HCT116 (cell line): Measurements from ENCODE around the gene ERG. TPM values are rescaled to one million over a fixed set of nuclear protein-coding genes. Genes with fewer than 3 reads are reported as not detected.

Experiments
- ATAC-seq: fragments of 200-7000 bp; cut with Tn5 transposase; 2 replicates; pipeline ENCODE4 v1.9.1; 2020; ENCODE audit warnings: mild to moderate bottlenecking, moderate library complexity
- BruUV-seq: library from RNA; stranded (reverse); fragments of 400-500 nt; replicated peaks from 2 replicates; lab custom pipeline; 2021; lab: Mats Ljungman, UMichigan
- CTCF ChIA-PET: fragments of 300-600 bp; sonication (Branson Sonifier 250); formaldehyde crosslinking; loops from one replicate; lab custom pipeline; 2021; ENCODE audit warnings: antibody characterized with exemption; lab: Charles Lee
- POLR2A ChIA-PET: fragments of 300-600, 350-600 bp; sonication (Branson Sonifier 250); formaldehyde crosslinking; loops from one replicate; lab custom pipeline; 2021; ENCODE audit warnings: antibody characterized with exemption; lab: Charles Lee
- RAD21 ChIA-PET, 2 experiments: fragments of 300-600 bp; sonication (Branson Sonifier 250); formaldehyde crosslinking; loops; one replicate each; lab custom pipeline; 2023; ENCODE audit warnings: low total read pairs in 2 of 2; ENCODE audit not compliant: uncharacterized antibody in 2 of 2, unreplicated experiment in 2 of 2, low non-redundant PET in 1 of 2; lab: Charles Lee
- DNase-seq: peaks from one replicate; pipeline ENCODE4 v3.0.0-alpha.2; 2010; ENCODE audit warnings: low read depth, low spot score
- H2AFZ ChIP-seq: fragments of 200-600 bp; shearing (Covaris generic), sonication (generic); 2 replicates; pipeline ENCODE4 v1.6.1; 2017; ENCODE audit warnings: low read depth, mixed run types, mixed read lengths, antibody characterized with exemption, low read length; ENCODE audit not compliant: poor library complexity, severe bottlenecking
- H3K27ac ChIP-seq: 2 replicates; pipeline ENCODE4 v1.5.1; 2012; ENCODE audit warnings: low read depth, low read length
- H3K27me3 ChIP-seq: fragments of 200-600 bp; sonication (generic); 2 replicates; pipeline ENCODE4 v1.6.1; 2016; ENCODE audit warnings: mixed run types, low read length, mixed read lengths; ENCODE audit not compliant: insufficient read depth
- H3K36me3 ChIP-seq, 2 experiments: fragments of 200-500 bp in 1 of 2; fragments of 200-600 bp in 1 of 2; sonication (Bioruptor generic) in 1 of 2; sonication (generic) in 1 of 2; 2 replicates each; pipeline versions ENCODE4 v1.5.1 to v1.6.1; 2014 to 2016; ENCODE audit warnings: low read length in 2 of 2, inconsistent platforms in 1 of 2, mixed read lengths in 1 of 2, mixed run types in 1 of 2; ENCODE audit not compliant: insufficient read depth in 2 of 2, control insufficient read depth in 1 of 2
- H3K4me1 ChIP-seq, 2 experiments: fragments of 200-600 bp in 1 of 2; sonication (generic) in 1 of 2; 2 replicates each; pipeline versions ENCODE4 v1.5.1 to v1.6.1; 2012 to 2017; ENCODE audit warnings: low read length in 2 of 2, inconsistent platforms in 1 of 2, mild to moderate bottlenecking in 1 of 2, mixed read lengths in 1 of 2, mixed run types in 1 of 2, moderate library complexity in 1 of 2; ENCODE audit not compliant: insufficient read depth in 2 of 2, control insufficient read depth in 1 of 2
- H3K4me2 ChIP-seq: fragments of 200-600 bp; sonication (generic); 2 replicates; pipeline ENCODE4 v1.6.1; 2017; ENCODE audit warnings: mixed run types, low read length, mixed read lengths
- H3K4me3 ChIP-seq, 2 experiments: fragments of 200-600 bp in 1 of 2; sonication (generic) in 1 of 2; replicated peaks in 1 of 2; 2 replicates each; pipeline ENCODE4 v1.5.1; 2011 to 2016; ENCODE audit warnings: low read length in 2 of 2, control low read depth in 1 of 2, low read depth in 1 of 2, mild to moderate bottlenecking in 1 of 2, mixed read lengths in 1 of 2, mixed run types in 1 of 2
- H3K79me2 ChIP-seq: fragments of 200-600 bp; sonication (generic); 2 replicates; pipeline ENCODE4 v1.6.1; 2017; ENCODE audit warnings: mild to moderate bottlenecking, mixed run types, low read length, moderate library complexity, mixed read lengths; ENCODE audit not compliant: insufficient read depth
- H3K9ac ChIP-seq: fragments of 200-600 bp; sonication (generic); 2 replicates; pipeline ENCODE4 v1.6.1; 2016; ENCODE audit warnings: low read length, mixed read lengths
- H3K9me2 ChIP-seq: fragments of 200-600 bp; sonication (generic), shearing (Covaris generic); 2 replicates; pipeline ENCODE4 v1.6.1; 2017; ENCODE audit warnings: mixed run types, mild to moderate bottlenecking, moderate library complexity; ENCODE audit not compliant: insufficient read depth
- H3K9me3 ChIP-seq, 2 experiments: fragments of 200-500 bp in 1 of 2; fragments of 200-600 bp in 1 of 2; sonication (Bioruptor generic) in 1 of 2; sonication (generic) in 1 of 2; 2 replicates each; pipeline ENCODE4 v1.6.1; 2014 to 2017; ENCODE audit warnings: low read length in 2 of 2, mixed read lengths in 2 of 2, inconsistent platforms in 1 of 2, low read depth in 1 of 2, mild to moderate bottlenecking in 1 of 2, mixed run types in 1 of 2, moderate library complexity in 1 of 2; ENCODE audit not compliant: control insufficient read depth in 1 of 2, insufficient read depth in 1 of 2
- H4K20me1 ChIP-seq: fragments of 200-600 bp; sonication (generic), shearing (Covaris generic); 2 replicates; pipeline ENCODE4 v1.6.1; 2017; ENCODE audit warnings: mixed run types, mild to moderate bottlenecking, moderate library complexity; ENCODE audit not compliant: insufficient read depth
- CBX3 ChIP-seq: IDR thresholded peaks from 2 replicates; pipeline ENCODE4 v1.6.1; 2012; ENCODE audit warnings: low read depth
- CTCF ChIP-seq, 3 experiments: fragments of 200-600 bp in 1 of 3; sonication (generic) in 1 of 3; IDR thresholded peaks in 2 of 3; conservative IDR thresholded peaks in 1 of 3; 2 replicates each; pipeline ENCODE4 v1.5.1; 2012 to 2017; ENCODE audit warnings: low read depth in 2 of 3, low read length in 2 of 3, antibody characterized with exemption in 1 of 3, borderline replicate concordance in 1 of 3, control low read depth in 1 of 3, mild to moderate bottlenecking in 1 of 3, mixed read lengths in 1 of 3, mixed run types in 1 of 3, moderate library complexity in 1 of 3; ENCODE audit not compliant: insufficient read depth in 1 of 3
- ELF1 ChIP-seq: IDR thresholded peaks from 2 replicates; pipeline ENCODE4 v1.6.1; 2012; ENCODE audit warnings: low read depth, borderline replicate concordance
- EZH2 ChIP-seq: fragments of 200-600 bp; sonication (generic); IDR thresholded peaks from 2 replicates; pipeline ENCODE4 v1.6.1; 2017; ENCODE audit warnings: antibody characterized with exemption, mixed run types
- FOSL1 ChIP-seq: IDR thresholded peaks from 2 replicates; pipeline ENCODE4 v1.6.1; 2012; ENCODE audit warnings: low read depth
- JUND ChIP-seq: IDR thresholded peaks from 2 replicates; pipeline ENCODE4 v1.6.1; 2012
- MAX ChIP-seq: IDR thresholded peaks from 2 replicates; pipeline ENCODE4 v1.6.1; 2012
- RAD21 ChIP-seq: IDR thresholded peaks from 2 replicates; pipeline ENCODE4 v1.6.1; 2012; ENCODE audit warnings: low read depth, mild to moderate bottlenecking
- REST ChIP-seq: IDR thresholded peaks from 2 replicates; pipeline ENCODE4 v1.6.1; 2012; ENCODE audit warnings: low read depth
- SIN3A ChIP-seq: IDR thresholded peaks from 2 replicates; pipeline ENCODE4 v1.6.1; 2012; ENCODE audit warnings: low read depth
- SP1 ChIP-seq: IDR thresholded peaks from 2 replicates; pipeline ENCODE4 v1.6.1; 2012; ENCODE audit warnings: low read depth
- TCF7L2 ChIP-seq: IDR thresholded peaks from 2 replicates; pipeline ENCODE4 v1.7.0; 2011; ENCODE audit warnings: borderline replicate concordance, inconsistent platforms; ENCODE audit not compliant: insufficient read depth, insufficient read length; ENCODE audit errors: extremely low read depth
- YY1 ChIP-seq: IDR thresholded peaks from 2 replicates; pipeline ENCODE4 v1.6.1; 2011; ENCODE audit warnings: low read length, low read depth, moderate library complexity, mild to moderate bottlenecking; ENCODE audit not compliant: insufficient replicate concordance; ENCODE audit errors: extremely low read depth
- ZBTB33 ChIP-seq: IDR thresholded peaks from 2 replicates; pipeline ENCODE4 v1.6.1; 2011; ENCODE audit warnings: mild to moderate bottlenecking, low read length, moderate library complexity; ENCODE audit not compliant: insufficient replicate concordance; ENCODE audit errors: extremely low read depth
- ZNF274 ChIP-seq: fragments of 200-500 bp; sonication (Bioruptor generic); IDR thresholded peaks from 2 replicates; pipeline ENCODE4 v1.6.1; 2014; ENCODE audit warnings: mild to moderate bottlenecking, low read depth, low read length, inconsistent platforms
- intact Hi-C: fragments of 100-400 bp; cut with micrococcal nuclease; formaldehyde crosslinking; loops from 2 replicates; pipeline ENCODE4 v1.10.0; 2022
- total RNA-seq: library from RNA; stranded (reverse); gene quantifications from one replicate; pipeline ENCODE4 v1.2.1, GENCODE V29; 2021; ENCODE audit not compliant: unreplicated experiment

ERG gene
- total RNA-seq, 1 experiment from 2014 or later: 0.17 TPM

GRCh38 chr21:38389896-38390295 is 108.4 kb downstream of the ERG start (continued):
- TF ChIP-seq ZBTB33: no peak
- no peak for TF ChIP-seq SIN3A
- TF ChIP-seq, all 23 proteins: peak for 0

GRCh38 chr21:38389354-38389676 is 109.0 kb downstream of the ERG start:
- POLR2A ChIA-PET: no interaction called here
- DNase-seq: no peak
- H3K79me2 ChIP-seq: no peaks in the 10 kb centered on the region
- H3K4me2 ChIP-seq: no peak overlapping the region
- no peak overlapping the region for H3K27ac ChIP-seq
- CTCF ChIA-PET: no interaction called here
- H3K27me3 ChIP-seq: peaks cover 22% of the 10 kb centered on the region; the same call in 1 of the 2 replicates
- BruUV-seq: no TSS peak
- H2AFZ ChIP-seq: no peak overlapping the region
- no peaks in the 10 kb centered on the region for H4K20me1 ChIP-seq
- H3K4me3 ChIP-seq: no peak overlapping the region
- H3K9me2 ChIP-seq: no peaks in the 10 kb centered on the region
- no peaks in the 10 kb centered on the region for H3K9me3 ChIP-seq
- intact Hi-C loops: no loop called here
- RAD21 ChIA-PET: no interaction called here
- no peak overlapping the region for H3K9ac ChIP-seq
- ATAC-seq: no peak
- H3K4me1 ChIP-seq: no peaks in the 10 kb centered on the region
- H3K36me3 ChIP-seq: no peaks in the 10 kb centered on the region
- TF ChIP-seq CTCF (IDR thresholded peaks at IDR 0.05 in 2 of 3, conservative IDR thresholded peaks at IDR 0.05 in 1 of 3; ENCODE audit: borderline replicate concordance in 1 of 3, insufficient read depth in 1 of 3, low read depth in 2 of 3, low read length in 2 of 3): no peak
- no peak for TF ChIP-seq REST
- no peak for TF ChIP-seq ZNF274
- no peak for TF ChIP-seq YY1
- no peak for TF ChIP-seq SP1
- no peak for TF ChIP-seq JUND
- TF ChIP-seq FOSL1: no peak
- no peak for TF ChIP-seq CBX3
- no peak for TF ChIP-seq MAX
- TF ChIP-seq ZBTB33: no peak
- no peak for TF ChIP-seq SIN3A
- TF ChIP-seq EZH2: no peak
- TF ChIP-seq RAD21: no peak
- no peak for TF ChIP-seq ELF1
- TF ChIP-seq TCF7L2: no peak
